Upper lobe of left lung (tissue), 4 donors: ENCODE results near the gene TNNI2.

Source experiments
- CTCF ChIP-seq, 6 experiments: fragments of 450-650 bp in 4 of 6; fragments of 200-600 bp in 2 of 6; sonication (generic) in 2 of 6; IDR thresholded peaks; one replicate each; pipeline ENCODE4 v1.5.1; 2016 to 2019; ENCODE audit warnings: antibody characterized with exemption in 6 of 6
- POLR2A ChIP-seq, 4 donors: fragments of 450-650 bp; IDR thresholded peaks; one replicate each; pipeline ENCODE4 v1.5.1; 2016 to 2017; ENCODE audit warnings: antibody characterized with exemption in 4 of 4, mild to moderate bottlenecking in 2 of 4
- POLR2AphosphoS5 ChIP-seq, 2 donors: sonication (generic); formaldehyde crosslinking; IDR thresholded peaks; one replicate each; pipeline ENCODE4 v1.5.1; 2017; ENCODE audit warnings: antibody characterized with exemption in 2 of 2

GRCh38 chr11:1859004-1859403 lies 20.2 kb downstream of the TNNI2 start:
- no peak for TF ChIP-seq POLR2A (IDR thresholded peaks at IDR 0.05)
- TF ChIP-seq POLR2AphosphoS5 (IDR thresholded peaks at IDR 0.05) = no peak
- no peak for TF ChIP-seq CTCF (IDR thresholded peaks at IDR 0.05)
